Upper lobe of left lung (tissue), 6 donors: ENCODE measurements around the gene CDKN2D. TPM values are rescaled to one million over a fixed set of nuclear protein-coding genes. Genes with fewer than 3 reads are reported as not detected.

ENCODE experiments used
- ATAC-seq, 2 donors: fragments of 200-7000 bp; cut with Tn5 transposase; one replicate each; pipeline ENCODE4 v1.9.1; 2022; ENCODE audit warnings: mild to moderate bottlenecking in 2 of 2, moderate library complexity in 2 of 2; ENCODE audit not compliant: low FRiP score in 2 of 2
- DNase-seq, 2 donors: peaks; one replicate each; pipeline ENCODE4 v3.0.0-alpha.2; 2019 to 2020
- H3K27ac ChIP-seq, 4 donors: fragments of 200-600 bp; sonication (generic); one replicate each; pipeline ENCODE4 v1.5.1; 2016 to 2019
- H3K27me3 ChIP-seq, 4 donors: fragments of 200-600 bp; sonication (generic); one replicate each; pipeline ENCODE4 v1.5.1; 2017 to 2019
- H3K36me3 ChIP-seq, 4 donors: fragments of 200-600 bp; sonication (generic); one replicate each; pipeline ENCODE4 v1.5.1; 2016 to 2019
- H3K4me1 ChIP-seq, 4 donors: fragments of 200-600 bp; sonication (generic); one replicate each; pipeline ENCODE4 v1.5.1; 2018 to 2019
- H3K4me3 ChIP-seq, 4 donors: fragments of 200-600 bp; sonication (generic); one replicate each; pipeline ENCODE4 v1.5.1; 2017 to 2019; ENCODE audit warnings: mild to moderate bottlenecking in 2 of 4, moderate library complexity in 1 of 4
- H3K9me3 ChIP-seq, 4 donors: fragments of 200-600 bp; sonication (generic); one replicate each; pipeline ENCODE4 v1.5.1; 2018 to 2019
- CTCF ChIP-seq, 6 experiments: fragments of 450-650 bp in 4 of 6; fragments of 200-600 bp in 2 of 6; sonication (generic) in 2 of 6; IDR thresholded peaks; one replicate each; pipeline ENCODE4 v1.5.1; 2016 to 2019; ENCODE audit warnings: antibody characterized with exemption in 6 of 6
- EP300 ChIP-seq, 4 donors: sonication (generic); formaldehyde crosslinking; IDR thresholded peaks; one replicate each; pipeline ENCODE4 v1.5.1; 2017; ENCODE audit warnings: antibody characterized with exemption in 4 of 4, control low read depth in 2 of 4
- POLR2A ChIP-seq, 4 donors: fragments of 450-650 bp; IDR thresholded peaks; one replicate each; pipeline ENCODE4 v1.5.1; 2016 to 2017; ENCODE audit warnings: antibody characterized with exemption in 4 of 4, mild to moderate bottlenecking in 2 of 4
- POLR2AphosphoS5 ChIP-seq, 2 donors: sonication (generic); formaldehyde crosslinking; IDR thresholded peaks; one replicate each; pipeline ENCODE4 v1.5.1; 2017; ENCODE audit warnings: antibody characterized with exemption in 2 of 2
- WGBS, 2 donors: methylation state at CpG; one replicate each; pipeline ENCODE4 v1.1.5; 2017 to 2018; 5-methylcytosine and 5-hydroxymethylcytosine counted together
- total RNA-seq, 6 donors: library from RNA; depleted of rRNA in 4 of 6; stranded (reverse); fragments of >200 nt in 4 of 6; gene quantifications; one replicate each; pipeline versions ENCODE4 v1.1.0 to v1.2.1, GENCODE V29; 2016 to 2021
- donor health status: DM: no; HTN: no; CAD: no; lungs with moderate emphysema.
- donor health status: DM: no; HTN: yes; CAD: no; lungs with severe emphysema.

CDKN2D gene
- total RNA-seq, 6 donors from 2014 or later, result 2.1 to 21.3 (median 15.9) TPM

DNA sequence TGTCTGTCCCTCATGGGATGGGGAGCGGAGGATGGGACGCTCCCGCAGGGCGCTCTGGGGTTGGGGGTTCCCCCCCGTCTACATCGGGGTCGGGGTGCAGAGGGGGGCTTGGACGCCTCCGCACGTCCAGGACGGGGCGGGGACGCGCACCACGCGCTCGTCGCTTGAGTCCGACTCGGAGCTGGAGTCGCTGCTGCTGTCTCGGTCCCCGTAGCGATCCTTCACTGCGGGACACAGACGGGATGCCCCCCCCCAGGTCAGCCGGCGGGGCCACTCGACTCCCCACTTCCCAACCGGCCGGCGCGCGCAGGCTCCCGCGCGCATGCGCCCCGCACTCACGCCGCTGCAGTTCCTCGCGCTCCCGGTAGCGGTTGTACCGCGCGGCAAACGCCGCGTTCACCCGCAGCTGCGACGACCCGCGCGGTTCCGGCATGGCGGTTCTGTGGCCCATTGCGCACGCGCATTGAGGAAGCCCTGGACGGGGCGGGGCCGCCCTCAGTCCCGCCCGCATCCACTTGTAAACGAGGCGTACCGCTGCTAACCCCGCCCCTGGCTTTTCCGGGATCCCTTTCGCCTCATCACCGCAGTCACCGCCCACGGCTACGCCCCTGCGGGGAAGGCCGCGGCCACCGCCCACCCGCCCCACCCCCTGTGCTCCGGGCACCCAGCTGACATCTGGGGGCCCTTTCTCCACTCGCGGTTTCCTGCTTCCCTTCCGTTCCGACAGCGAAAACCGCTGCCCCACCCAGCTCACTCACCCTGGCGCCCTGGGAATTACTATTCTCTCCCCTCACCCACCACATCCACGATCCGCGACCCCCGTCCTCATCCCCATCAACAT, 3.0 kb downstream of the CDKN2D start, which contains the start of gene KRI1:
Gene KRI1 (minus strand): TSS at position 444 of the 841 bp plus-strand sequence. CDS start 11 bp downstream, at position 433.
- H3K4me3 ChIP-seq, result peak within 1 kb of the TSS; percentile 69 to 96 (median 86)
- ATAC-seq, result peak; percentile 91 to 93
- H3K4me1 ChIP-seq, result peaks cover 33 to 42% (median 40%) of the 10 kb centered on the region in 4 donors
- H3K27me3 ChIP-seq, result no peaks in the 10 kb centered on the region
- peak; percentile 99 for DNase-seq
- peaks cover 0 to 13% (median 6%) of the 10 kb centered on the region in 4 donors for H3K36me3 ChIP-seq
- peak within 1 kb of the TSS; percentile 84 to 95 (median 92) for H3K27ac ChIP-seq
- no peaks in the 10 kb centered on the region for H3K9me3 ChIP-seq
- WGBS, 2 donors, result 0% methylated on average over 16 to 52 of the region's 94 CpGs
- peak in 3 of 4 donors; percentile 43 to 92 (median 88) for TF ChIP-seq POLR2A (IDR thresholded peaks at IDR 0.05)
- peak; percentile 27 to 96 (median 74) for TF ChIP-seq CTCF (IDR thresholded peaks at IDR 0.05)
- TF ChIP-seq POLR2AphosphoS5 (IDR thresholded peaks at IDR 0.05), result peak; percentile 84 to 92
- peak in 3 of 4 donors; percentile 23 to 84 (median 70) for TF ChIP-seq EP300 (IDR thresholded peaks at IDR 0.05)

- DNase-seq (peak; percentile 45 to 76), ATAC-seq (peak in 1 of 2 donors; percentile 18)
- peaks cover 2 to 20% (median 12%) of the 10 kb centered on the region in 4 donors for H3K36me3 ChIP-seq
- peak overlapping the region; percentile 69 to 96 (median 86) for H3K4me3 ChIP-seq
- TF ChIP-seq POLR2A (IDR thresholded peaks at IDR 0.05) (no peak), CTCF (IDR thresholded peaks at IDR 0.05) (no peak), EP300 (IDR thresholded peaks at IDR 0.05) (no peak), POLR2AphosphoS5 (IDR thresholded peaks at IDR 0.05) (no peak)
- no peaks in the 10 kb centered on the region for H3K9me3 ChIP-seq
- WGBS, 2 donors, result 16 to 18% methylated on average over 10 of the region's 10 CpGs
- peaks cover 33 to 42% (median 40%) of the 10 kb centered on the region in 4 donors for H3K4me1 ChIP-seq
- H3K27me3 ChIP-seq, result no peaks in the 10 kb centered on the region
- peak overlapping the region; percentile 84 to 95 (median 92) for H3K27ac ChIP-seq
Measured at GRCh38 chr19:10565028-10565566, 3.7 kb downstream of the CDKN2D start.

GRCh38 chr19:10562609-10563008, 6.2 kb downstream of the CDKN2D start:
- Histone ChIP-seq H3K27me3 (no peaks in the 10 kb centered on the region), H3K4me3 (no peak overlapping the region), H3K27ac (no peak overlapping the region), H3K4me1 (peaks cover 23 to 26% (median 25%) of the 10 kb centered on the region in 4 donors), H3K36me3 (peaks cover 21 to 44% (median 35%) of the 10 kb centered on the region in 4 donors), H3K9me3 (no peaks in the 10 kb centered on the region)
- TF ChIP-seq CTCF (IDR thresholded peaks at IDR 0.05), result no peak
- TF ChIP-seq EP300 (IDR thresholded peaks at IDR 0.05), result no peak
- TF ChIP-seq POLR2A (IDR thresholded peaks at IDR 0.05), result no peak
- no peak for TF ChIP-seq POLR2AphosphoS5 (IDR thresholded peaks at IDR 0.05)
- WGBS, 2 donors, result 92 to 95% methylated on average over 5 of the region's 5 CpGs
- no peak for ATAC-seq
- DNase-seq, result no peak

GRCh38 chr19:10560154-10560553, 8.6 kb downstream of the CDKN2D start:
- H3K9me3 ChIP-seq, result no peaks in the 10 kb centered on the region
- TF ChIP-seq POLR2AphosphoS5 (IDR thresholded peaks at IDR 0.05) (no peak), EP300 (IDR thresholded peaks at IDR 0.05) (no peak), POLR2A (IDR thresholded peaks at IDR 0.05) (no peak), CTCF (IDR thresholded peaks at IDR 0.05) (no peak)
- WGBS, 2 donors, result 91 to 92% methylated on average over 7 of the region's 7 CpGs
- H3K4me3 ChIP-seq, result no peak overlapping the region
- peaks cover 30 to 64% (median 57%) of the 10 kb centered on the region in 4 donors for H3K36me3 ChIP-seq
- DNase-seq (no peak), ATAC-seq (no peak)
- no peak overlapping the region for H3K27ac ChIP-seq
- peaks cover 7 to 9% (median 7%) of the 10 kb centered on the region in 4 donors for H3K4me1 ChIP-seq
- no peaks in the 10 kb centered on the region for H3K27me3 ChIP-seq
